Neural crest cell (in vitro differentiated cells): ENCODE measurements around the gene TXNIP. TPM values are rescaled to one million over a fixed set of nuclear protein-coding genes. Genes with fewer than 3 reads are reported as not detected.
A peak's percentile ranks its signal among the peaks of the same experiment; 100 is the strongest.

Experiments
- DNase-seq: peaks from one replicate; pipeline ENCODE4 v3.0.0; 2021; ENCODE audit warnings: low read depth, mixed read lengths, low spot score
- H3K27ac Mint-ChIP-seq: one replicate; pipeline ENCODE4 v1.8.0; 2021; ENCODE audit warnings: mild to moderate bottlenecking, mixed read lengths; ENCODE audit not compliant: unreplicated experiment
- H3K27me3 Mint-ChIP-seq: 2 replicates; pipeline ENCODE4 v1.8.0; 2021; ENCODE audit warnings: low read depth, mild to moderate bottlenecking, mixed read lengths
- H3K36me3 Mint-ChIP-seq: 2 replicates; pipeline ENCODE4 v1.8.0; 2021; ENCODE audit warnings: low read depth, mild to moderate bottlenecking, mixed read lengths
- H3K4me1 Mint-ChIP-seq: 2 replicates; pipeline ENCODE4 v1.8.0; 2021; ENCODE audit warnings: mixed read lengths
- H3K4me3 Mint-ChIP-seq: one replicate; pipeline ENCODE4 v1.8.0; 2021; ENCODE audit warnings: mild to moderate bottlenecking, mixed read lengths
- H3K9me3 Mint-ChIP-seq: 2 replicates; pipeline ENCODE4 v1.8.0; 2021; ENCODE audit warnings: mixed read lengths
- total RNA-seq: library from RNA; stranded (reverse); gene quantifications from 2 replicates; pipeline ENCODE4 v1.2.1, GENCODE V29; 2021
- TF ChIP-seq, protein P1 (sequence below): fragments of 200-600 bp; sonication (generic); conservative IDR thresholded peaks from 2 replicates; pipeline ENCODE4 v1.5.0; 2021; ENCODE audit warnings: antibody characterized with exemption, mild to moderate bottlenecking

The TXNIP gene
- total RNA-seq, 1 donor from 2014 or later = 83.5 TPM

DNA sequence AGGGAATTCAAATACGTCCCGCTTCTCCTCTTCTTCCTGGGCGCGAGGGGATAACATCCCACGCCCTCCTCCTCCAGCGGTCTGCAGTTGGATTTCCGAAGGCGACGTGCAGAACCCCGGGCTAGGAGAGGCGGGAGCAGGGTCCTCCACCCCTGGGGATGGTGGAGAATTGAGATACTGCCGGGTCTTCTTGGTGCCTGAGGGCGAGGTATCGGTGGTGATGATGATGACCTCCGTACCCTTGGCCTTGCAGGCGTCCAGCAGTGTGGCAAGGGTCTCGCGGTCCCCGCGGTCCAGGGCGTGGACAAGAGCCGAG, 35.3 kb downstream of the TXNIP start:
- Mint-ChIP-seq H3K36me3 (no peaks in the 10 kb centered on the region), H3K4me3 (peak overlapping the region; percentile 90), H3K4me1 (peaks cover 66% of the 10 kb centered on the region), H3K27ac (peak overlapping the region; percentile 95), H3K27me3 (peaks cover 47% of the 10 kb centered on the region), H3K9me3 (no peaks in the 10 kb centered on the region)
- DNase-seq = no peak
- TF ChIP-seq, protein P1, sequence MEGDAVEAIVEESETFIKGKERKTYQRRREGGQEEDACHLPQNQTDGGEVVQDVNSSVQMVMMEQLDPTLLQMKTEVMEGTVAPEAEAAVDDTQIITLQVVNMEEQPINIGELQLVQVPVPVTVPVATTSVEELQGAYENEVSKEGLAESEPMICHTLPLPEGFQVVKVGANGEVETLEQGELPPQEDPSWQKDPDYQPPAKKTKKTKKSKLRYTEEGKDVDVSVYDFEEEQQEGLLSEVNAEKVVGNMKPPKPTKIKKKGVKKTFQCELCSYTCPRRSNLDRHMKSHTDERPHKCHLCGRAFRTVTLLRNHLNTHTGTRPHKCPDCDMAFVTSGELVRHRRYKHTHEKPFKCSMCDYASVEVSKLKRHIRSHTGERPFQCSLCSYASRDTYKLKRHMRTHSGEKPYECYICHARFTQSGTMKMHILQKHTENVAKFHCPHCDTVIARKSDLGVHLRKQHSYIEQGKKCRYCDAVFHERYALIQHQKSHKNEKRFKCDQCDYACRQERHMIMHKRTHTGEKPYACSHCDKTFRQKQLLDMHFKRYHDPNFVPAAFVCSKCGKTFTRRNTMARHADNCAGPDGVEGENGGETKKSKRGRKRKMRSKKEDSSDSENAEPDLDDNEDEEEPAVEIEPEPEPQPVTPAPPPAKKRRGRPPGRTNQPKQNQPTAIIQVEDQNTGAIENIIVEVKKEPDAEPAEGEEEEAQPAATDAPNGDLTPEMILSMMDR = no peak

DNA sequence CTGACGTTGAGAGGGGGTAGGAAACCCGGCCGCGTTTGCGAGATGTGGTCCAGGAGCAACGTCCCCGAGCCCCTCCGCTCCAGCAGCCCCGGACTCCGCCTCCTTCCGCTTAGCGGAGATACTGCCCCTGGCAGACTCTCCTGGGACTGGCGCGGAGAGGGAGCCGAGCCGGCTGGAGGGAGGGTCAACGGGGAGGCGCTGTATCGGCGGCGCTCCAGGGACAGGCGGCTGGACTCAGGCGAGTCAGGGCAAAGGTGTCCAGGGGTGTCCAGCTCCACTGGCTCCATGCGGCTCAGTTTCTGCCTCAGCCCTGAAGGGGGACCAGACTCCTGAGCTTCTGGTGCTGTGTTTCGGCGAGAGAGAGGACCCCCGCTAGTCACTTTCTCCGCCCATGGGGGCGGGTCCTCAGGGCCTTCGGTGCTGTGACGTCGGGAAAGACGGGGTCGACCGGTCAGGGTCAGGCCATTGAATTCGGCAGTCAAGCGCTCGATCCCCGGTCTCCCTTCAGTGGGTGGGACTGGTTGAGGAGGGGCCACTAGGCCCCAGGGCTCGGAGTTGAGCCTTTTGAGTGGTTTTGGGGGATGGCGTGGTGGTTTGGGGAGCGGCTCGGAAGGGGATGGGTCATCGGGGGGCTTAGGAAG, 35.8 kb downstream of the TXNIP start:
- TF ChIP-seq, protein P1 = peak; percentile 37
- Mint-ChIP-seq H3K27ac (peak overlapping the region; percentile 95), H3K36me3 (no peaks in the 10 kb centered on the region), H3K9me3 (no peaks in the 10 kb centered on the region), H3K27me3 (peaks cover 47% of the 10 kb centered on the region), H3K4me3 (peak overlapping the region; percentile 90), H3K4me1 (peaks cover 71% of the 10 kb centered on the region)
- DNase-seq = peak; percentile 80

DNA sequence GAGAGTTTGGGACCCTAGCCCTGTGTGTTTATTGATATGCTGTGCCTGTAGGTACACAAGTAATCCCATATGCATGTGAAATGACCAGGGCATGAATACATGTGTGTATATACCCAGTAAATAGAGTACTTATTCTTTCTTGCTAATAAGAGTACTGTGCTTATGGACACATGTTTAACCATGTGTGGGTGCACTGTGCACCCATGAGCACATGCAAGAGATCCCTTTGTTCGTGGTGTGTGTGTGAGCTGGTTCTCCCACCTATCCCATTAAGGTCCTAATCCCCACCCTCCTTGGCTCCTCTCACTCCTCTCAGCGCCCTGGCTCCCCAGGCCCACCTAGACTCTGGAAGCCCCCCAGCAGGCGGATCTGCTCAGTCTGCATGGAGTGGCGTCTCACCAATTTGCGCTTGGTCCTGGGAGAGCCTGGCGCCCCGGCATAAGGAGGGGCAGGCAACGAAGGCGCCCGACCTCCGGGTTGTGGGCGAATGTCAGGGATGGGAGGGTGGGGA, 36.4 kb downstream of the TXNIP start:
- H3K27me3 Mint-ChIP-seq = peaks cover 47% of the 10 kb centered on the region
- peaks cover 74% of the 10 kb centered on the region for H3K4me1 Mint-ChIP-seq
- no peak overlapping the region for H3K27ac Mint-ChIP-seq

DNA sequence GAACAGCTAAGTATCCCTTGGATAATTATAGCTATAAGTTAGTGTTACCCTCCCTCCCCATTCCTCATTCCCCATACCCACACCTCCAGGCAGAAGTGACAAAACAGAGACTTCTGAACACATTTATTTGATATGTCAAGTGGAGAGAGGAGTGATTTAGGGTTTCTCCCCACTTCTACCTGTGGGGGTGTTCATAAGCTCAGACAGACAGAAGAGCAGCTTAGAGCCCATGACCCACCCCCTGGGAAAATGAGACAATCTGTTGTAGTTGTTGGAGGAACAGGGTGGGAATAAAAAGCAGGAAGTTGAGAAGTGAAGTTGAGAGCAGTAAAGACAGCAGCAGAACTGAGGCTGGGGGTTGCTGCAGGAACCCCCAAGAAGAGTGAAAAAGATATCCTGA, 37.0 kb downstream of the TXNIP start:
- H3K4me1 Mint-ChIP-seq = peaks cover 74% of the 10 kb centered on the region
- H3K36me3 Mint-ChIP-seq = no peaks in the 10 kb centered on the region
- H3K27ac Mint-ChIP-seq = no peak overlapping the region
- TF ChIP-seq, protein P1 = no peak
- DNase-seq = no peak
- H3K9me3 Mint-ChIP-seq = no peaks in the 10 kb centered on the region
- peaks cover 44% of the 10 kb centered on the region for H3K27me3 Mint-ChIP-seq
- peak overlapping the region; percentile 90 for H3K4me3 Mint-ChIP-seq

More for the DNA sequence above, 36.4 kb downstream of the TXNIP start:
- TF ChIP-seq, protein P1 = no peak
- Mint-ChIP-seq H3K4me3 (peak overlapping the region; percentile 90), H3K9me3 (no peaks in the 10 kb centered on the region), H3K36me3 (no peaks in the 10 kb centered on the region)
- no peak for DNase-seq

DNA sequence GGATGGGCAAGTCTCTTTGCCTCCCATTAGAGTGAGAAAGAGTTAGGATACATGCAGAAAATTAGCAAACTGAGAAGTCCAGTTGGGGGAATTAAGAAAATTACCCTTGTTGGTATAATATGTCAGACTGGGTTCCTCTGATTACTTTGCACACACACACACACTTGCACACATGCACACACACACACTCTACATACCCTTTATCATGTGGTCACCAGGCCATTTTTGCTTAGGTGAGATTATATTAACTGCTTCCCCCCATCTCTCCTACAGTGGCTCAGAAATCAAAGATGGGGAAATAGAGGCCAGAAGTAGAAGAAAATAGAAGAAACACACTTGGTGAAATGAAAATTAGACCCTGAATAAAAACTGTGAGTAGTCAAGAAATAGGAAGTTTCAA, 37.6 kb downstream of the TXNIP start:
- H3K4me3 Mint-ChIP-seq = peak overlapping the region; percentile 90

More for the DNA sequence above, 37.6 kb downstream of the TXNIP start:
- Mint-ChIP-seq H3K9me3 (no peaks in the 10 kb centered on the region), H3K27me3 (peaks cover 38% of the 10 kb centered on the region), H3K4me1 (peaks cover 71% of the 10 kb centered on the region), H3K36me3 (no peaks in the 10 kb centered on the region), H3K27ac (no peak overlapping the region)
- DNase-seq = no peak
- TF ChIP-seq, protein P1 = no peak
